Measurements from ENCODE around the gene SLC9A5.

SLC9A5 gene

GRCh38 chr16:67312719-67313118, 63.9 kb downstream of the SLC9A5 start:
- no peak for DNase-seq

GRCh38 chr16:67317853-67318252, 69.1 kb downstream of the SLC9A5 start:
- no peak for DNase-seq

Data from NCI-H1092 treated with DMSO at 0.1 percent for 48 hours (cell line).